Erythroblast (primary cell): ENCODE results near the gene PPP1R18.
"Not testable (repeated sequence)": the region's sequence is repeated elsewhere in the genome, so short reads cannot be mapped to it uniquely, and the experiment has no call there.

ENCODE experiments used
- DNase-seq, 2 experiments: peaks; one replicate each; lab custom pipeline; 2025; lab: John Stamatoyannopoulos, UW
- GATA1 ChIP-seq: IDR thresholded peaks from 2 replicates; pipeline ENCODE4 v1.6.1; 2011; ENCODE audit warnings: low read depth, mild to moderate bottlenecking, control low read depth, low read length, moderate library complexity
- POLR2A ChIP-seq: IDR thresholded peaks from 2 replicates; pipeline ENCODE4 v1.6.1; 2011; ENCODE audit warnings: mild to moderate bottlenecking, low read length

Gene PPP1R18

DNA sequence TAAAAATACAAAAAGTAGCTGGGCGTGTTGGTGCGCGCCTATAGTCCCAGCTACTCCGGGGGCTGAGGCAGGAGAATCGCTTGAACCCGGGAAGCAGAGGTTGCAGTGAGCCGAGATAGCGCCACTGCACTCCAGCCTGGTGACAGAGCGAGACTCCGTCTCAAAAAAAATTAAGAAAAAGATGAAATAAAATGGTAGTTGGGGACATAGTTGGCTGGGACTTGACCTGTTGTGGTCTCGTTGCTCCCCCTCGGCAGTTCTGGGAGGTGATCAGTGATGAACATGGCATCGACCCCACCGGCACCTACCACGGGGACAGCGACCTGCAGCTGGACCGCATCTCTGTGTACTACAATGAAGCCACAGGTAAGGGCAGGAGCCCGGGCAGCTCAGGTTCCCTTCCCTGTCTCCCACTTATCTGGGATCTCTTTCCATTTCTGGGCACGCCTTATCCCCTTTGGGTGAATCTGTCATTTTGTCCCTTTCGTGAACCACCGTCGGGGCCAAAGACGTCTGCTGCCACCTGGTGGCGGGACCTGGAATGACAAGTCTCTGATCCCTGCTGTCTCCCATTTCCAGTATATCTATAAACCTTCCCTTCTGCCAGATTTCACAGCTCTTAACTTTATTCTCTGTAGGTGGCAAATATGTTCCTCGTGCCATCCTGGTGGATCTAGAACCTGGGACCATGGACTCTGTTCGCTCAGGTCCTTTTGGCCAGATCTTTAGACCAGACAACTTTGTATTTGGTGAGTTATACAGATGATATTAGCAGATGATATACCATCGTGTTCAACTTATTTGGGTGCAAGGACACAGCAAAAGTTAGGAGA, 36.1 kb upstream of the PPP1R18 start:
- peak; percentile 84 to 93 for DNase-seq
- TF ChIP-seq POLR2A, result no peak
- TF ChIP-seq GATA1, result no peak

DNA sequence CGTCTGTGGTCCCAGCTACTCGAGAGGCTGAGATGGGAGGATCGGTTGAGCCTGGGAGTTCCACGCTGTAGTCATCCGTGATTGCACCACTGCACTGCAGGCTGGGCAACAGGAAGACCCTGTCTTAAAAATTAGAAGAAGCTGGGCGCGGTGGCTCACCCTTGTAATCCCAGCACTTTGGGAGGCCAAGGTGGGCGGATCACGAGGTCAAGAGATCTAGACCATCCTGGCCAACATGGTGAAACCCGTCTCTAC, 35.5 kb upstream of the PPP1R18 start:
- DNase-seq, result peak; percentile 52 to 65

DNA sequence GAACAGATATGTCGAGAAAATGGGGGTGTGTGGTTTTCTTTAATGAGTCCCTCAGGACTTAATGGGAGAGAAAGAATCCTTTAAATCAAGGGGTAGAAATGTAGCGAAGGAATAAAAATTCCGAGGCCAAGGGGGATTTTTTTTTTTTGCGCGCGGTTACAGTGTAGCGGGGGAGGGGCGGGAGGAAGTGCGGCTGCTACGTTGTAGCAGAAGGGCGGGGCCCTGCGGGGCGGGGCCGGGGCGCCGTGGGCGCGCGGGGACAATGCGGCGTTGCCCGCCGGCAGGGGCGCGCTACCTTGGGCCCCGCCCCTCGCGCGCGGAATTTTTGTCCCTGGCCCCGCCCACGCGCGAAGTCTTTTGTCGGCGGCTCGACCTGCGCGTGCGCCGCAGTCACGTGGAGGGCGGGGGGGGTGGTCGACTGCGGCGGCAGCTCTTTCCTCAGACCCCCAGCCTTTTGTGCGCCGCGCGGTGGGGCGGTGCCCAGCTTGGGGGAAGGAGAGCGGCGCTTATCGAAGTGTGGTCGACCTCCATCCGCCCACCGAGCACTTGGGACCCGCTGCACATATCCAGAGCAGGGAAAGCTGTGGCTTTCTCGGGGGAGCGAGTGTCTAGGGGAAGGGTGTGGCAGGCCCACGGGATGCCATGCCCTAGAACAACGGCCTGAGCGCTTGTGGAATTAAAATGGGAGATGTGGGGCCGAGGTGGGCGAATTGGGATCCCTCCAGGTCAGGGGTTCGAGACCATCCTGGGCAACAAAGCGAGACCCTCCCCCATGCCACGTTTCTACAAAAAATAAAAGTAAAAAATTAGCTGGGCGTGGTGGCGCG, 35.0 kb upstream of the PPP1R18 start:
- DNase-seq, result peak; percentile 94 to 95
- TF ChIP-seq POLR2A (no peak), GATA1 (no peak)

DNA sequence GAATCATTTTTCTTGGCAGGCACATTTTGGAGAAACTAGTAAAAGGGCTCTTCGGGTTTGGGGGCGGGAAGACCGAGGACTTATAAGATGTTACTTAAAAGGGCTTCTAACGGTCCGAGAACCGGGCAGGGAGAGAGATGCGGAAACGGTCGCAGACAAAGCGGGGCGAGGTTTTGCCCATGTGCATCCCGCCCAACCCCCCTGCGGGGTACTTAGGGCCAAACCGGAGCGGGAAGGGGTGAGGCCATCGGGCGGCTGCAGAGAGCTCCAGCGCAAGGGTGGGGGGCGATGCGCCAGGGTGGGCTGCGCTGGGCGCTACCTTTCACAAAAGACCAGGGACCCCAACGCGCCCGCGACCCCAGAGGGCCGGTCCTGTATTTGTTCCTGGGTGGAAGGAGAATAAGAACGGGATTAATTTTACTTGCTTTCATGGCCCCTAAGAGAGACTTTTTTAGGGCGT, 34.3 kb upstream of the PPP1R18 start:
- TF ChIP-seq GATA1 (no peak), POLR2A (no peak)
- DNase-seq, result peak; percentile 83 to 87

DNA sequence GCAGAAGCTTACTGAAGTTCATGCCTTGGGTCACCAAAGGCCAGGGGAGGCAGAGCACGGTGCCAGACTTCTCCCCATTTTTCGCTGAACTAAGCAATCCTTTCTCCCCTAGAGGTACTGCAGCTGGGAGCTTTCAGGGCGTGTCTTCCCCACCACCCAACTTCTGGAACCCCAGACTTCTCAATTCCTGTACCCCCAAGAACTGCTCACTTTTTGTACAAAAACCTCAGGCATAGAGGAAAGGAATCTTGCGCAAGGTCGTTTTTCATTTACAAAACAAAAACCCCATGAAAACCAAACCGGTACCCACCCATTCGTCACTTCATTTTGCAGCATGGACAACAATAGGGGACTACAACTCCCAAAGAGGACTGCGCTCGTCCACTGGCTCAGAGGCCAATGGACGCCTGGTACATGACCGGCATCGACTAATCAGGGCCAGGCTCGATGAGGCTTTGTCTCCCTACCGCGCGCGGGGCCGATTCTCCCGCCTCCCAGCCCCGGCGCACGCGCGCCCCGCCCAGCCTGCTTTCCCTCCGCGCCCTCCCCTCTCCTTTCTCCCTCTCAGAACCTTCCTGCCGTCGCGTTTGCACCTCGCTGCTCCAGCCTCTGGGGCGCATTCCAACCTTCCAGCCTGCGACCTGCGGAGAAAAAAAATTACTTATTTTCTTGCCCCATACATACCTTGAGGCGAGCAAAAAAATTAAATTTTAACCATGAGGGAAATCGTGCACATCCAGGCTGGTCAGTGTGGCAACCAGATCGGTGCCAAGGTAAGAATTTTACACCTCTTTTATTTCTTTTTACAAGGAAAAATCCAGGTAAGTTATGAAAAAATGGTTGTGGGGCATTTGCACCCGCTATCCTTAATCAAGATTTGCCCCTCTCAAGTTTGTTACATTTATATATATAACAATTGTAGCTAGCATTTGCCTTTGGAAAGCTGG, 33.6 kb upstream of the PPP1R18 start, which contains the start of gene TUBB:
Gene TUBB (plus strand): TSS at position 562 of the 947 bp plus-strand sequence. CDS start 155 bp downstream, at position 717.
- DNase-seq, result peak; percentile 96 to 97
- TF ChIP-seq POLR2A, result peak; percentile 97
- no peak for TF ChIP-seq GATA1

DNA sequence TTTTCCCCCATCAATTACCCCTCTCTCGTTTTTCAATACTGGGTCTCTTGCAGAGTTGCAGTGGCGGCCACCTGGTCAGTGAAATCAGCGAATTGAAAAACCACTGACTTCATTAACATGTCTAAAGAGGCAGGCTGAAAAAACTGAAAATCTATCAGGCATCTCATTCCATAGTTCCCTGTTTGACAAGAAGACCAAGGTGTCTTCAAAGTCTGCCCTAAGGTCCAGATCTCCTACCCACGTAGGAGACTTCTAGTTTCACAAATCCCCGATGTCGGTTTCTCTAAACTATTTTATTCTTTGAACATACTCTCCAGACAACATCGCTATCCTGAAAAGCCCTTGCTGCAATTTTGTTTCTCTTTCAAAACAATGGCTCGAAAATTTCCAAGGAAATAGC, 32.9 kb upstream of the PPP1R18 start:
- DNase-seq, result peak in 1 of 2 experiments; percentile 65
- no peak for TF ChIP-seq POLR2A
- TF ChIP-seq GATA1, result no peak

DNA sequence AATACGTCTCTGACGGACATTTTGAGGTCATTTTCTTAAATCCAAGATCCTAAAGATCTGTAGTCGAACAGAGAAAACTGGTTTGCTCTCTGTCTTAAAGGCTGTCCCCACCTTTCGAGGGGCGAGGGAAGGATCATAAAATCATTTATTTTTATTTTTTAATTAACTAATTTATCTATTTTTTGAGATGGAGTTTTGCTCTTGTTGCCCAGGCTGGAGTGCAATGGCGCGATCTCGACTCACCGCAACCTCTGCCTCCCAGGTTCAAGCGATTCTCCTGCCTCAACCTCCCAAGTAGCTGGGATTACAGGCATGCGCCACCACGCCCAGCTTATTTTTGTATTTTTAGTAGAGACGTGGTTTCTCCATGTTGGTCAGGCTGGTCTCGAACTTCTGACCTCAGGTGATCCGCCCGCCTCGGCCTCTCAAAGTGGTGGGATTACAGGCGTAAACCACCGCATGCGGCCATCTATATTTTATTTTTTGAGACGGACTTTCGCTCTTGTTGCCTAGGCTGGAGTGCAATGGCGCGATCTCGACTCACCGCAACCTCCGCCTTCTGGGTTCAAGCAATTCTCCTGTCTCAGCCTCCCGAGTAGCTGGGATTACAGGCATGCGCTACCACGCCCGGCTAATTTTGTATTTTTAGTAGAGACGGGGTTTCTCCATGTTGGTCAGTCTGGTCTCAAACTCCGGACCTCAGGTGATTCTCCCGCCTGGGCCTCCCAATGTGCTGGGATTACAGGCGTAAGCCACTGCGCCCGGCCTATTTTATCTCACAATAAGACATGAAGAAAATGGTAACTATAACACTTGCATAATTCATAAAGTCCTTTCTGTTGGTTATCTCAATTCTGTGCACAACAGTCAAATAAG, 31.6 kb upstream of the PPP1R18 start:
- DNase-seq, result not testable (repeated sequence)
- TF ChIP-seq POLR2A, result peak; percentile 9

DNA sequence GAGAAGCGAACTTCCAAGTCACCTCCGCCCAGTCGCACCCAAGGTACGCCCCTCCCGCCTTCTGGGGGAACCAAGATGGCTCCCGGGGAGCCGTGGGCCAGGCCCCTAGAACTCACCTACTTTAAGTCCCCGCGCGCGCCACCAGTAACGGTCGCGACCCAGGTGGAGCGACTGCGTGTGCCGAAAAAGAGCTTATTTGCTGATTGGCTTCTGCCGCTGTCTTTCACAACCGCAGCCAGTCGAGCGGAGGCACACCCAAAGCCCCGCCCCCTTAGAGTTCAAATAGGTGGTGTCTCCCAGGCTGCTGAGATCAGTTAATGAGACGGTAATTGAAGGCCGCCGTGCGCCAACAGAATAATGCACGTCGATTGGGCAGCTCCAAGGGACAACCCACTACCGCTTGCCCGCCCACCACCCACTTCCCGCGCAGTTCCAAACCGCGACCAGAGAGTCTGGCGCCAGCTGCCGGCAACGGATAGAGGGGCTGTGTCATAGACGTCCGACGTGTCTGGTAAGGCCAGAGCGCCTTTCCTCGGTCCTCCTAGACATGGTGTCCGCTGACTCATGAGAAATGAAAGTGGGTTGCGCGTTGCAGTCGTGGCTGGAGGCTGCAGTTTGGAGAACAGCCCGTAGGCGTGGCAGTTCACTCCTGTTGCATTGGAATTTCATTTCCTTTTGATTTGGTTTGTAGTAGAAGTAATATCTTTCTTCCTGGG, 30.8 kb upstream of the PPP1R18 start, which contains the start of gene MDC1:
Gene MDC1 (minus strand): TSS at position 153 of the 716 bp plus-strand sequence. CDS start 2,106 bp downstream, outside the sequence.
- DNase-seq, result peak; percentile 100
- TF ChIP-seq POLR2A, result peak; percentile 91
- TF ChIP-seq GATA1, result no peak

DNA sequence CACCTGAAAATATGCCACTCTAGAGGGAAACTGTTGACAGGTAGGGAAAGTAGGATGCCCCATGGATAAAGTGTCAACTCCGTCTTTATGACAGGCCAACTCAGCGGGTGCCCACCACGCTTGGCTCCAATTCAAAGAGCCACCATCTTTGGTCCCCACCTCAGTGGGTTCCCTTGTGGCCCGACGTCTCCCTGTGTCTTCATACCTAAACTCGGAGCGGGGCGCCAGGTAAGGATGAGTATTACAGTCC, 30.4 kb upstream of the PPP1R18 start:
- TF ChIP-seq POLR2A (no peak), GATA1 (no peak)

DNA sequence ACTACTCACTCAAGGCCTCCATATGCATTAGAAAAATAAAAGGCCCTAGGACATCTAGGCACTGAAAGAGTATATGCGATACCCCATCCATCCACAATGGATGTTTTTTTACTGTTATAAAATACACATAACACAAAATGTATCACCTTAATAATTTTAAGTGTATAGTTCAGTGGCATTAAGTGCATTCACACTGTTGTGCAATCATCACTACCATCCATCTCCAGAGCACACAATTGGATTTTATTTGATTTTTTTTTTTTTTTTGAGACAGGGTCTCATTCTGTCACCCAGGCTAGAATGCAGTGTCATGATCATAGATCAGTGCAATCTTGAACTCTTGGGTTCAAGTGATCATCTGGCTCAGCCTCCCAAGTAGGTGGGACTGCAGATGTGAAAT, 27.8 kb upstream of the PPP1R18 start:
- TF ChIP-seq GATA1 (no peak), POLR2A (no peak)
- no peak for DNase-seq

More for the DNA sequence above, 30.4 kb upstream of the PPP1R18 start:
- DNase-seq, result no peak

DNA sequence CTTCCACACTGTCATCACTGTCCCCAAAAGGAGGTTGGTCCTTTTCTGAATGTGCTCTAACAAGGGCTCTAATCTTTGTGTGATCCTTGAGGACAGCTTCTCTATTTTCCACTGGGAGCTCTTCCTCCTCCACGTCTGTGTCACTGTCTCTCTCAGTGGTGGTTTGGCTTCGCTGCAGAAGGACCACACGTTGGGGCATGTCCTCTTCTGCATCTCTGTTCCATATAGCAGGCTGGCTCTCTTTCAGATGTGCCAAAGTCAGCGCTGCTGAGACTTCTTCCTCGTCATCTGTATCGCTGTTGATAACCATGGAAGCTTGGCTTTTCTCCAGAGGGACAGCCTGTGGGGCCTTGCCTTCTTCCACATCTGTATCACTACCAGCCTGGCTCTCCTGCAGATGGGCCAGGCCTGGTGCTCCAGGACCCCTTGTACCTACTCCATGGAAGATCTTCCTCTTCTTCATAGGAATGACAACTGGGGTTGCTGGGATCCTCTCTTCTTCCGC, 26.0 kb upstream of the PPP1R18 start:
- DNase-seq, result peak; percentile 75 to 79
- TF ChIP-seq GATA1 (no peak), POLR2A (peak; percentile 36)
